HepG2 (cell line): ENCODE data around the gene STK4. TPM values are rescaled to one million over a fixed set of nuclear protein-coding genes. Genes with fewer than 3 reads are reported as not detected.
A peak's percentile ranks its signal among the peaks of the same experiment; 100 is the strongest.

Experiments used
- ASH2L ChIP-seq: fragments of 300-600, 200-600 bp; sonication (generic); IDR thresholded peaks from 2 replicates; pipeline ENCODE4 v1.7.0; 2017; ENCODE audit warnings: low read depth, mild to moderate bottlenecking, moderate library complexity, mixed read lengths, low read length; ENCODE audit not compliant: insufficient read length
- ETV6 ChIP-seq: sonication (generic); formaldehyde crosslinking; conservative IDR thresholded peaks from 2 replicates; pipeline ENCODE4 v1.4.0; 2020; ENCODE audit warnings: missing genetic modification reagents
- GTF2F1 ChIP-seq: fragments of 150-350 bp; IDR thresholded peaks from 2 replicates; pipeline ENCODE4 v1.6.1; 2014; ENCODE audit warnings: low read length
- HNRNPH1 ChIP-seq: fragments of 200-400 bp; formaldehyde crosslinking; optimal IDR thresholded peaks from 2 replicates; pipeline ENCODE3; 2017; ENCODE audit warnings: mild to moderate bottlenecking, low read depth, low read length
- KDM2A ChIP-seq: sonication (generic); formaldehyde crosslinking; IDR thresholded peaks from 2 replicates; pipeline ENCODE4 v1.4.0; 2020; ENCODE audit warnings: low read depth, missing genetic modification reagents, borderline replicate concordance
- PAWR ChIP-seq: sonication (generic); formaldehyde crosslinking; IDR thresholded peaks from 2 replicates; pipeline ENCODE4 v1.4.0; 2020; ENCODE audit warnings: missing genetic modification reagents, mild to moderate bottlenecking, borderline replicate concordance
- ZMAT3 ChIP-seq: sonication (generic); formaldehyde crosslinking; conservative IDR thresholded peaks from 2 replicates; pipeline ENCODE4 v1.7.0; 2021; ENCODE audit warnings: missing genetic modification reagents
- ZNF772 ChIP-seq: sonication (generic); formaldehyde crosslinking; IDR thresholded peaks from 2 replicates; pipeline ENCODE4 v1.5.0; 2020; ENCODE audit warnings: mild to moderate bottlenecking, missing genetic modification reagents
- polyA plus RNA-seq, 8 experiments: library from polyadenylated mRNA; depleted of rRNA in 3 of 8; stranded (reverse) in 7 of 8; unstranded in 1 of 8; fragments of >200 nt; fragmentation: Illumina TruSeq in 4 of 8; extraction: Trizol in 4 of 8; gene quantifications; 2 replicates each; pipeline versions ENCODE4 v1.2.1 to v1.2.3, GENCODE V29; 2011 to 2016; ENCODE audit warnings: low read depth in 4 of 8, missing spikeins in 1 of 8, mixed read lengths in 1 of 8; ENCODE audit not compliant: insufficient read depth in 1 of 8
- total RNA-seq, 5 experiments: library from RNA; depleted of rRNA; stranded (reverse); fragments of >200 nt; fragmentation: Illumina TruSeq; extraction: Trizol; gene quantifications; 2 replicates each; pipeline ENCODE4 v1.2.3, GENCODE V29; 2016; ENCODE audit warnings: low read depth in 1 of 5
- TF ChIP-seq, protein P1 (sequence below): sonication (generic); formaldehyde crosslinking; IDR thresholded peaks from 2 replicates; pipeline ENCODE4 v1.4.0; 2020; ENCODE audit warnings: missing genetic modification reagents
- TF ChIP-seq, protein P2 (sequence below): sonication (generic); formaldehyde crosslinking; IDR thresholded peaks from 2 replicates; pipeline ENCODE4 v1.9.0; 2021; ENCODE audit warnings: missing genetic modification reagents, borderline replicate concordance
- TF ChIP-seq, protein P3 (sequence below): sonication (generic); formaldehyde crosslinking; IDR thresholded peaks from 2 replicates; pipeline ENCODE4 v1.4.0; 2020; ENCODE audit warnings: missing genetic modification reagents
- TF ChIP-seq, protein P4 (sequence below): sonication (generic); formaldehyde crosslinking; IDR thresholded peaks from 2 replicates; pipeline ENCODE4 v1.5.0; 2020; ENCODE audit warnings: missing genetic modification reagents
- TF ChIP-seq, protein P5 (sequence below): sonication (generic); formaldehyde crosslinking; IDR thresholded peaks from 2 replicates; pipeline ENCODE4 v1.5.0; 2020; ENCODE audit warnings: mild to moderate bottlenecking, missing genetic modification reagents, borderline replicate concordance
- TF ChIP-seq, protein P6 (sequence below): sonication (generic); formaldehyde crosslinking; IDR thresholded peaks from 2 replicates; pipeline ENCODE4 v1.5.0; 2020; ENCODE audit warnings: missing genetic modification reagents

Gene STK4
- total and polyA plus RNA-seq, 2 of the 13 experiments (the other 11 are each of a cell fraction or from before 2014, with no cell fraction given) = 25.6 to 38.3 TPM

DNA sequence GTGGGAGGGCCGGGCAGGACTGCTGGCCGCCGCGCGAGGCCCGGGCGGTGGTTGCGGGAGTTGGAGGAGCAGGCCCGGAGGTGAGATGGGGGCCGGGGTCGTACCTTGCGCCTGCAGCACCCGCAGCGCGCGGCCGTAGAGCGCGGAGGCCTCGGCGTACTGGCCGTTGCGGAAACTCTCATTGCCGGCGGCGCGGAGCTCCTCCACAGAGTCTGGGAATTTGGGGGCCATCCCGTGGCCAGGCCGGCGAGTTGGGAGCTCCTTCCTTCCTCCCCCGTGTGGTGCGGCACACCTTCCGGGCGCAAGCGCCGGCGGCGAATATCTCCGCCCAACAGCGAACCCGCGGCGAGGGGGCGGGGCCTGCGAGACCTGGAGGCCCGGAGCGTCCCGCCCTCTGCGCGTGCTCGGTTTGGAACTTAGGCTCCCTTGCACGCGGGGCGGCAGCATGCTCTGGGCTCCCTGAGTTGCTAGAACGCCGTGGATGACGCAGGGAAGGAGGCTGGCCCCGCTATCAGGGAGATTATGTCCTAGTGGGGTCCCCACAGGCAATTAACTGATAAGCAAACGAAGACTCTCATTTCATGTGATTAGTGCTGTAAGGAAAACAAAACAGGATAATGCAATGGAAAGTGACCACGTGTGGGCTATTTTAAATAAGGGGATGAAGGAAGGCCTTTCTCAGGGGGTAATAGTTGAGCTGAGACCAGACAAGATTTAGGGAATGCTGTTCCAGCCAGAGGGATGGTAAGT lies 6.0 kb upstream of the STK4 start, which contains the start of gene TOMM34 (continued):
- TF ChIP-seq, protein P1, sequence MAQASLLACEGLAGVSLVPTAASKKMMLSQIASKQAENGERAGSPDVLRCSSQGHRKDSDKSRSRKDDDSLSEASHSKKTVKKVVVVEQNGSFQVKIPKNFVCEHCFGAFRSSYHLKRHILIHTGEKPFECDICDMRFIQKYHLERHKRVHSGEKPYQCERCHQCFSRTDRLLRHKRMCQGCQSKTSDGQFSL = peak; percentile 57; the same call in 1 of the 2 replicates
- TF ChIP-seq, protein P2, sequence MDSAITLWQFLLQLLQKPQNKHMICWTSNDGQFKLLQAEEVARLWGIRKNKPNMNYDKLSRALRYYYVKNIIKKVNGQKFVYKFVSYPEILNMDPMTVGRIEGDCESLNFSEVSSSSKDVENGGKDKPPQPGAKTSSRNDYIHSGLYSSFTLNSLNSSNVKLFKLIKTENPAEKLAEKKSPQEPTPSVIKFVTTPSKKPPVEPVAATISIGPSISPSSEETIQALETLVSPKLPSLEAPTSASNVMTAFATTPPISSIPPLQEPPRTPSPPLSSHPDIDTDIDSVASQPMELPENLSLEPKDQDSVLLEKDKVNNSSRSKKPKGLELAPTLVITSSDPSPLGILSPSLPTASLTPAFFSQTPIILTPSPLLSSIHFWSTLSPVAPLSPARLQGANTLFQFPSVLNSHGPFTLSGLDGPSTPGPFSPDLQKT (CRISPR knock-in tag) = 0 out of 2 replicates have a peak, but pooled peaks have one; percentile 33
- TF ChIP-seq ZNF772 (CRISPR knock-in tag) (peak; percentile 99), ZMAT3 (CRISPR knock-in tag) (peak; percentile 97), ETV6 (CRISPR knock-in tag) (peak; percentile 77), ASH2L (peak; percentile 96), PAWR (no peak), KDM2A (CRISPR knock-in tag) (peak; percentile 98), HNRNPH1 (no peak), GTF2F1 (0 out of 2 replicates have a peak, but pooled peaks have one; percentile 38)
- TF ChIP-seq, protein P3, sequence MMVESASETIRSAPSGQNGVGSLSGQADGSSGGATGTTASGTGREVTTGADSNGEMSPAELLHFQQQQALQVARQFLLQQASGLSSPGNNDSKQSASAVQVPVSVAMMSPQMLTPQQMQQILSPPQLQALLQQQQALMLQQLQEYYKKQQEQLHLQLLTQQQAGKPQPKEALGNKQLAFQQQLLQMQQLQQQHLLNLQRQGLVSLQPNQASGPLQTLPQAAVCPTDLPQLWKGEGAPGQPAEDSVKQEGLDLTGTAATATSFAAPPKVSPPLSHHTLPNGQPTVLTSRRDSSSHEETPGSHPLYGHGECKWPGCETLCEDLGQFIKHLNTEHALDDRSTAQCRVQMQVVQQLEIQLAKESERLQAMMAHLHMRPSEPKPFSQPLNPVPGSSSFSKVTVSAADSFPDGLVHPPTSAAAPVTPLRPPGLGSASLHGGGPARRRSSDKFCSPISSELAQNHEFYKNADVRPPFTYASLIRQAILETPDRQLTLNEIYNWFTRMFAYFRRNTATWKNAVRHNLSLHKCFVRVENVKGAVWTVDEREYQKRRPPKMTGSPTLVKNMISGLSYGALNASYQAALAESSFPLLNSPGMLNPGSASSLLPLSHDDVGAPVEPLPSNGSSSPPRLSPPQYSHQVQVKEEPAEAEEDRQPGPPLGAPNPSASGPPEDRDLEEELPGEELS = peak; percentile 59; the same call in 1 of the 2 replicates
- TF ChIP-seq, protein P4, sequence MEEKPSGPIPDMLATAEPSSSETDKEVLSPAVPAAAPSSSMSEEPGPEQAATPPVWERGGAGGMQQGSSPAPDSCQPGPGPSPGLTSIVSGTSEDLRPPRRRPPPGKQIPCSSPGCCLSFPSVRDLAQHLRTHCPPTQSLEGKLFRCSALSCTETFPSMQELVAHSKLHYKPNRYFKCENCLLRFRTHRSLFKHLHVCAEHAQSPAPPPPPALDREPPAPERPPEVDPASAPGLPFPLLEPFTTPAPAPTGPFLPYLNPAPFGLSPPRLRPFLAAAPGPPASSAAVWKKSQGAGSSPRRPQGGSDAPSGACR (CRISPR knock-in tag) = peak; percentile 97
- TF ChIP-seq, protein P5, sequence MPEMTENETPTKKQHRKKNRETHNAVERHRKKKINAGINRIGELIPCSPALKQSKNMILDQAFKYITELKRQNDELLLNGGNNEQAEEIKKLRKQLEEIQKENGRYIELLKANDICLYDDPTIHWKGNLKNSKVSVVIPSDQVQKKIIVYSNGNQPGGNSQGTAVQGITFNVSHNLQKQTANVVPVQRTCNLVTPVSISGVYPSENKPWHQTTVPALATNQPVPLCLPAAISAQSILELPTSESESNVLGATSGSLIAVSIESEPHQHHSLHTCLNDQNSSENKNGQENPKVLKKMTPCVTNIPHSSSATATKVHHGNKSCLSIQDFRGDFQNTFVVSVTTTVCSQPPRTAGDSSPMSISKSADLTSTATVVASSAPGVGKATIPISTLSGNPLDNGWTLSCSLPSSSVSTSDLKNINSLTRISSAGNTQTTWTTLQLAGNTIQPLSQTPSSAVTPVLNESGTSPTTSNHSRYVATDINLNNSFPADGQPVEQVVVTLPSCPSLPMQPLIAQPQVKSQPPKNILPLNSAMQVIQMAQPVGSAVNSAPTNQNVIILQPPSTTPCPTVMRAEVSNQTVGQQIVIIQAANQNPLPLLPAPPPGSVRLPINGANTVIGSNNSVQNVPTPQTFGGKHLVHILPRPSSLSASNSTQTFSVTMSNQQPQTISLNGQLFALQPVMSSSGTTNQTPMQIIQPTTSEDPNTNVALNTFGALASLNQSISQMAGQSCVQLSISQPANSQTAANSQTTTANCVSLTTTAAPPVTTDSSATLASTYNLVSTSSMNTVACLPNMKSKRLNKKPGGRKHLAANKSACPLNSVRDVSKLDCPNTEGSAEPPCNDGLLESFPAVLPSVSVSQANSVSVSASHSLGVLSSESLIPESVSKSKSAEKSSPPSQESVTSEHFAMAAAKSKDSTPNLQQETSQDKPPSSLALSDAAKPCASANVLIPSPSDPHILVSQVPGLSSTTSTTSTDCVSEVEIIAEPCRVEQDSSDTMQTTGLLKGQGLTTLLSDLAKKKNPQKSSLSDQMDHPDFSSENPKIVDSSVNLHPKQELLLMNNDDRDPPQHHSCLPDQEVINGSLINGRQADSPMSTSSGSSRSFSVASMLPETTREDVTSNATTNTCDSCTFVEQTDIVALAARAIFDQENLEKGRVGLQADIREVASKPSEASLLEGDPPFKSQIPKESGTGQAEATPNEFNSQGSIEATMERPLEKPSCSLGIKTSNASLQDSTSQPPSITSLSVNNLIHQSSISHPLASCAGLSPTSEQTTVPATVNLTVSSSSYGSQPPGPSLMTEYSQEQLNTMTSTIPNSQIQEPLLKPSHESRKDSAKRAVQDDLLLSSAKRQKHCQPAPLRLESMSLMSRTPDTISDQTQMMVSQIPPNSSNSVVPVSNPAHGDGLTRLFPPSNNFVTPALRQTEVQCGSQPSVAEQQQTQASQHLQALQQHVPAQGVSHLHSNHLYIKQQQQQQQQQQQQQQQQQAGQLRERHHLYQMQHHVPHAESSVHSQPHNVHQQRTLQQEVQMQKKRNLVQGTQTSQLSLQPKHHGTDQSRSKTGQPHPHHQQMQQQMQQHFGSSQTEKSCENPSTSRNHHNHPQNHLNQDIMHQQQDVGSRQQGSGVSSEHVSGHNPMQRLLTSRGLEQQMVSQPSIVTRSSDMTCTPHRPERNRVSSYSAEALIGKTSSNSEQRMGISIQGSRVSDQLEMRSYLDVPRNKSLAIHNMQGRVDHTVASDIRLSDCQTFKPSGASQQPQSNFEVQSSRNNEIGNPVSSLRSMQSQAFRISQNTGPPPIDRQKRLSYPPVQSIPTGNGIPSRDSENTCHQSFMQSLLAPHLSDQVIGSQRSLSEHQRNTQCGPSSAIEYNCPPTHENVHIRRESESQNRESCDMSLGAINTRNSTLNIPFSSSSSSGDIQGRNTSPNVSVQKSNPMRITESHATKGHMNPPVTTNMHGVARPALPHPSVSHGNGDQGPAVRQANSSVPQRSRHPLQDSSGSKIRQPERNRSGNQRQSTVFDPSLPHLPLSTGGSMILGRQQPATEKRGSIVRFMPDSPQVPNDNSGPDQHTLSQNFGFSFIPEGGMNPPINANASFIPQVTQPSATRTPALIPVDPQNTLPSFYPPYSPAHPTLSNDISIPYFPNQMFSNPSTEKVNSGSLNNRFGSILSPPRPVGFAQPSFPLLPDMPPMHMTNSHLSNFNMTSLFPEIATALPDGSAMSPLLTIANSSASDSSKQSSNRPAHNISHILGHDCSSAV (CRISPR knock-in tag) = peak; percentile 88
- TF ChIP-seq, protein P6, sequence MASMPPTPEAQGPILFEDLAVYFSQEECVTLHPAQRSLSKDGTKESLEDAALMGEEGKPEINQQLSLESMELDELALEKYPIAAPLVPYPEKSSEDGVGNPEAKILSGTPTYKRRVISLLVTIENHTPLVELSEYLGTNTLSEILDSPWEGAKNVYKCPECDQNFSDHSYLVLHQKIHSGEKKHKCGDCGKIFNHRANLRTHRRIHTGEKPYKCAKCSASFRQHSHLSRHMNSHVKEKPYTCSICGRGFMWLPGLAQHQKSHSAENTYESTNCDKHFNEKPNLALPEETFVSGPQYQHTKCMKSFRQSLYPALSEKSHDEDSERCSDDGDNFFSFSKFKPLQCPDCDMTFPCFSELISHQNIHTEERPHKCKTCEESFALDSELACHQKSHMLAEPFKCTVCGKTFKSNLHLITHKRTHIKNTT (CRISPR knock-in tag) = no peak
